C1 segment of cervical spinal cord (tissue), 14 donors: Measurements from ENCODE around the gene SORCS2.
A peak's percentile ranks its signal among the peaks of the same experiment; 100 is the strongest.

Experiments used
- DNase-seq, 14 donors: peaks; one replicate each; lab custom pipeline; 2025; lab: John Stamatoyannopoulos, UW

The SORCS2 gene

GRCh38 chr4:7323461-7323871 lies 131.1 kb downstream of the SORCS2 start:
- DNase-seq, result no peak

- peak in 2 of 14 donors; percentile 37 to 97 for DNase-seq
Measured at GRCh38 chr4:7323872-7324650, 131.7 kb downstream of the SORCS2 start.

- peak in 1 of 14 donors; percentile 17 for DNase-seq
Measured at GRCh38 chr4:7324651-7325121, 132.3 kb downstream of the SORCS2 start.

- DNase-seq, result no peak
Measured at GRCh38 chr4:7325541-7325940, 133.2 kb downstream of the SORCS2 start.

GRCh38 chr4:7326306-7326692 lies 134.0 kb downstream of the SORCS2 start:
- DNase-seq, result no peak

GRCh38 chr4:7326693-7327340 lies 134.5 kb downstream of the SORCS2 start:
- DNase-seq, result peak in 4 of 14 donors; percentile 53 to 67 (median 62)

- DNase-seq, result no peak
Measured at GRCh38 chr4:7327341-7327885, 135.1 kb downstream of the SORCS2 start.

GRCh38 chr4:7328162-7328912 lies 136.0 kb downstream of the SORCS2 start:
- no peak for DNase-seq

- peak in 10 of 14 donors; percentile 15 to 77 (median 38) for DNase-seq
Measured at GRCh38 chr4:7328913-7329638, 136.7 kb downstream of the SORCS2 start.

GRCh38 chr4:7330031-7330596 lies 137.8 kb downstream of the SORCS2 start:
- DNase-seq, result no peak

GRCh38 chr4:7330811-7331681 lies 138.7 kb downstream of the SORCS2 start:
- no peak for DNase-seq

- no peak for DNase-seq
Measured at GRCh38 chr4:7331682-7332000, 139.3 kb downstream of the SORCS2 start.

- DNase-seq, result no peak
Measured at GRCh38 chr4:7332216-7333023, 140.1 kb downstream of the SORCS2 start.

- DNase-seq, result no peak
Measured at GRCh38 chr4:7333024-7333780, 140.9 kb downstream of the SORCS2 start.

- DNase-seq, result no peak
Measured at GRCh38 chr4:7333801-7334421, 141.6 kb downstream of the SORCS2 start.

GRCh38 chr4:7334521-7335275 lies 142.4 kb downstream of the SORCS2 start:
- no peak for DNase-seq
